Measurements from ENCODE around the gene TRPM3. TPM values are rescaled to one million over a fixed set of nuclear protein-coding genes. Genes with fewer than 3 reads are reported as not detected.

TRPM3 gene
- total RNA-seq, 4 donors from 2014 or later: 0.11 to 1.3 (median 0.21) TPM

DNA sequence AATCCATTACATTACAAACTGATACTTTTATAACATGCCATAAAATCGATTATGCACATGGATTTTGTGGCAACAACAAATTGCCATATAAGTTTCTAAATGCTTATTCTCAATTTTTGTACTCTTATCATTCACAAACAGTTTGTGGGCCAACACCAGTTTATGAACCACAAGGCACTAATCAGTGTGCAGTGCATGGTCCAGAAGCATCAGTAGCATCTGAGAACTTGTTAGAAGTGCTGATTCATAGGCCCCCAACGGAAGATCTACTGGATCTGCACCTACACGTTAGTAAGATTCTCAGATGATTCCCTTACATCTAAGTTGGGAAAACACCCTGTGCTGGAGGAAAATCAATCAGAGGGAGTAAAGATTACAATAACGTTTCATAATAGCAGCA, 242.8 kb downstream of the TRPM3 start:
- Histone ChIP-seq H3K36me3 (no peaks in the 10 kb centered on the region), H3K4me3 (no peak overlapping the region), H3K27ac (no peak overlapping the region), H3K27me3 (no peaks in the 10 kb centered on the region), H3K4me1 (no peaks in the 10 kb centered on the region), H3K9me3 (no peaks in the 10 kb centered on the region)
- no peak for DNase-seq (ENCODE audit: low spot score in 2 of 2)
- WGBS: 64% methylated on average over 4 of the region's 4 CpGs
- no peak for TF ChIP-seq POLR2AphosphoS5 (IDR thresholded peaks at IDR 0.05)
- TF ChIP-seq EP300 (IDR thresholded peaks at IDR 0.05): no peak
- TF ChIP-seq, protein P1, sequence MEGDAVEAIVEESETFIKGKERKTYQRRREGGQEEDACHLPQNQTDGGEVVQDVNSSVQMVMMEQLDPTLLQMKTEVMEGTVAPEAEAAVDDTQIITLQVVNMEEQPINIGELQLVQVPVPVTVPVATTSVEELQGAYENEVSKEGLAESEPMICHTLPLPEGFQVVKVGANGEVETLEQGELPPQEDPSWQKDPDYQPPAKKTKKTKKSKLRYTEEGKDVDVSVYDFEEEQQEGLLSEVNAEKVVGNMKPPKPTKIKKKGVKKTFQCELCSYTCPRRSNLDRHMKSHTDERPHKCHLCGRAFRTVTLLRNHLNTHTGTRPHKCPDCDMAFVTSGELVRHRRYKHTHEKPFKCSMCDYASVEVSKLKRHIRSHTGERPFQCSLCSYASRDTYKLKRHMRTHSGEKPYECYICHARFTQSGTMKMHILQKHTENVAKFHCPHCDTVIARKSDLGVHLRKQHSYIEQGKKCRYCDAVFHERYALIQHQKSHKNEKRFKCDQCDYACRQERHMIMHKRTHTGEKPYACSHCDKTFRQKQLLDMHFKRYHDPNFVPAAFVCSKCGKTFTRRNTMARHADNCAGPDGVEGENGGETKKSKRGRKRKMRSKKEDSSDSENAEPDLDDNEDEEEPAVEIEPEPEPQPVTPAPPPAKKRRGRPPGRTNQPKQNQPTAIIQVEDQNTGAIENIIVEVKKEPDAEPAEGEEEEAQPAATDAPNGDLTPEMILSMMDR (IDR thresholded peaks at IDR 0.05): no peak
- no peak for TF ChIP-seq POLR2A (IDR thresholded peaks at IDR 0.05)

DNA sequence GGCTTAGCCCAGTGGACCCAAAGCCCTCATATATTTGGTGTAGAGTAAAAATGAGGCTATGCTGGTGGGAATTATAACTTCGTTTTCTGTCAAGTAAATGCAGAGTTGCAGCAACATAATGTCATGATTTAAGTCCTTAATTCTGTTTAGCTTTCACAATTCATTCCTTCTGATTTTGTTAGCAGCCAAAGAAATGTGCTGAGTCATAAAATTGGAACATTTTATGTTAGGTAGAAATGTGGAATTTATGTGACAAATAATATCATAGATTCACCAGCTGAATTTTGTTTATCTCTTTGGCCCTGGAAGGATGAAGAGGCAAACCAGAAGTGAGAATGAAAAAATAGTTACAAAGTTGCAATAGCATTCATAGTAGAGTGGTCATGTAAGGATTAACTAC, 247.0 kb downstream of the TRPM3 start:
- Histone ChIP-seq H3K36me3 (no peaks in the 10 kb centered on the region), H3K9me3 (no peaks in the 10 kb centered on the region), H3K4me3 (no peak overlapping the region), H3K27me3 (no peaks in the 10 kb centered on the region), H3K4me1 (no peaks in the 10 kb centered on the region), H3K27ac (no peak overlapping the region)
- TF ChIP-seq POLR2A (IDR thresholded peaks at IDR 0.05): no peak
- TF ChIP-seq EP300 (IDR thresholded peaks at IDR 0.05): no peak
- TF ChIP-seq, protein P1 (IDR thresholded peaks at IDR 0.05): no peak
- no peak for TF ChIP-seq POLR2AphosphoS5 (IDR thresholded peaks at IDR 0.05)
- no peak for DNase-seq (ENCODE audit: low spot score in 2 of 2)
- WGBS: 50% methylated on average over 1 of the region's 1 CpG

DNA sequence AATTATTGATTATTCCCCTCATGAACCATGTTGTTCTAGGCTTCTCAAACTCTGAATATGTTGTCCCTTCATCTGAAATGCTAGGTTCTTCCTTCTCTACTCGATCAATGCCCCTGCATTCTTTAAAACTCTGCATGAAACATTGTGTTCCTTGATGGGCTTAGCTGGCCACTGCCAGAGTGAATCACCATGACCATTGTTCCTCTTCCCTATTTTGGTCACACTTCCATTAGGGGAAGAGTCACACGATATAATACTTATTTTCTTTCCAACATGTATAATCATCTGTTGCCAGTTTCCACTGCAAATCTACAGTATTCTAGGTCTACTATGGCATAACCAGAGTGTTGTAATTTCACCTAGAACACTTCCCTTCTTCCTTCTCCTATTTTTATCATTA, 247.9 kb downstream of the TRPM3 start:
- DNase-seq (ENCODE audit: low spot score in 2 of 2): no peak
- Histone ChIP-seq H3K4me1 (no peaks in the 10 kb centered on the region), H3K4me3 (no peak overlapping the region), H3K27me3 (no peaks in the 10 kb centered on the region), H3K9me3 (no peaks in the 10 kb centered on the region), H3K27ac (peak overlapping the region; percentile 33), H3K36me3 (no peaks in the 10 kb centered on the region)
- WGBS: 82% methylated on average over 2 of the region's 2 CpGs
- no peak for TF ChIP-seq POLR2AphosphoS5 (IDR thresholded peaks at IDR 0.05)
- no peak for TF ChIP-seq EP300 (IDR thresholded peaks at IDR 0.05)
- TF ChIP-seq, protein P1 (IDR thresholded peaks at IDR 0.05): no peak
- TF ChIP-seq POLR2A (IDR thresholded peaks at IDR 0.05): no peak

DNA sequence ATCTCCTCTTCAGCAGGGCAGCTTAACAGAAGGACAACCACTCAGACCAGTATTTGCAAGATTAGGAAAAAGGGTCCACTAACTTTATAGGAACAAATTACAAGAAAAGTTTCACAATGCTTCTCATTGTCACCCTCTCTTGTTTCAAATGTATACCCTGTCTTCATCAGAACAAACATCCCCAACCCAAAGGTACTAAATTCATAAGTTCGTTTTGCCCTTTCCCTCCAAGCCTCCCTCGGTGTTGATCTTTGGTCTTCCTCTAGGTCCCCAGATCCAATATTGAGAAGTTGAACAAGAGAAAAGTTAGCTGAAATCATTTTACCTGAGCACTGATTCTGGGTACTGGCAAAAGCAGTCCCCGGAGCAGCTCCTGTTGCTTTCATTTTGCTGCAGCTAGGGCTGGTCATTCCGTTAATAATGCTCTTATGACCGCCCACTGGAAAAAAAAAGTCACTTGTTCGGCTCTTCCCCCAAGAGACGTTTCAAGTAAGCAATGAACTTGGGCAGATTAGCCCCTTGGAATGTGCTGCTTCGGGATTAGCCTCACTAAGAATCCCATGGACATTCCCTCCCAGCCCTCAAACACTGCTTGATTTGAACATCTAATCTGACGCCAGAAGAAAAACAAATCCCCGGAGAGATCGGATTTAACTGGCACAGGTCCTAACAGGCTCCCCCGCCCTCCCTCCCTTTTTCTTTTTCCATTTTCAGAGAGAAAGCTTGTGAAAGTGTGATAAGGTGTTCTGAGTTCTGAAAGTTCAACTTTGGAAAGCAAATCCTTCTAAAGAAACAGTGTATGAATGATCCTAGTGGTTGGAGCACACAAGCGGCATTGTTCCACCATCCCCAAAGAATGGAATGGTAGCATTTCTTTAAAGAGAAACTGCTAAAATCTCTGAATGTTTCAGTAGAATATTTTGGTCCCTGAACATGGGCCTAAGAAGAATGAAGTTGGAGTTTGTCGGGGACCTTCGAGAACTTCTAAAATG, 252.5 kb downstream of the TRPM3 start:
- peak overlapping the region; percentile 35 for H3K4me3 ChIP-seq
- H3K9me3 ChIP-seq: no peaks in the 10 kb centered on the region
- DNase-seq (ENCODE audit: low spot score in 2 of 2): no peak
- WGBS: 43% methylated on average over 15 of the region's 15 CpGs
- no peak for TF ChIP-seq POLR2AphosphoS5 (IDR thresholded peaks at IDR 0.05)
- no peak for TF ChIP-seq EP300 (IDR thresholded peaks at IDR 0.05)
- TF ChIP-seq, protein P1 (IDR thresholded peaks at IDR 0.05): no peak
- no peak for TF ChIP-seq POLR2A (IDR thresholded peaks at IDR 0.05)
- H3K27me3 ChIP-seq: peaks cover 3% of the 10 kb centered on the region
- no peak overlapping the region for H3K27ac ChIP-seq
- no peaks in the 10 kb centered on the region for H3K36me3 ChIP-seq
- H3K4me1 ChIP-seq: no peaks in the 10 kb centered on the region

DNA sequence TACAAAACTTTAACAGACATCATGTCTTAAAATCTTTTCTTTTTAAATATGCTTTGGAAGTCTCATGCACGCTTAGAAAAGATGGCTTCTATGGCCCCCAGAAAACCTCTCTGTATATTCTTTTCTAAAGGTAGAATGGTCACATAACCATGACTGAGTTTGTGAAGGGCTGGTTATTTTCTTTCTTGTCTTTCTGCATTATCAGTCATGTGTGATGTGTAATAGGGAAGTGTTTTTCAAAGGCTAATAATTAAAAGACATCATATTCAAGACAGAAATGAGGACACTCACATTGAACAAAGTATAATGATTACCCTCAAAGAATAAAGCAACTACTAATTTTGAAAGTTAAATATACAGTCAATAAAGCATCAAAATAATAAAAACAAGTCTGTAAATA, 253.4 kb downstream of the TRPM3 start:
- no peaks in the 10 kb centered on the region for H3K9me3 ChIP-seq
- H3K27ac ChIP-seq: no peak overlapping the region
- 88% methylated on average over 1 of the region's 1 CpG for WGBS
- no peaks in the 10 kb centered on the region for H3K4me1 ChIP-seq
- no peak overlapping the region for H3K4me3 ChIP-seq
- peaks cover 3% of the 10 kb centered on the region for H3K27me3 ChIP-seq
- TF ChIP-seq, protein P1 (IDR thresholded peaks at IDR 0.05): no peak
- no peak for TF ChIP-seq EP300 (IDR thresholded peaks at IDR 0.05)
- no peak for TF ChIP-seq POLR2A (IDR thresholded peaks at IDR 0.05)
- no peak for TF ChIP-seq POLR2AphosphoS5 (IDR thresholded peaks at IDR 0.05)
- DNase-seq (ENCODE audit: low spot score in 2 of 2): no peak
- H3K36me3 ChIP-seq: no peaks in the 10 kb centered on the region
